Neural cell (in vitro differentiated cells): ENCODE measurements around the gene SYCN. TPM values are rescaled to one million over a fixed set of nuclear protein-coding genes. Genes with fewer than 3 reads are reported as not detected.

Source experiments
- H2AFZ ChIP-seq: fragments of 200-600, 300-800 bp; sonication (generic), shearing (Covaris generic); 2 replicates; pipeline ENCODE4 v1.6.0; 2014; ENCODE audit warnings: low read depth, mild to moderate bottlenecking, antibody characterized with exemption, low read length, moderate library complexity
- H3F3A ChIP-seq: fragments of 200-600 bp; shearing (Covaris generic); 2 replicates; pipeline ENCODE4 v1.6.1; 2016; ENCODE audit warnings: mild to moderate bottlenecking, moderate library complexity, mixed read lengths, antibody characterized with exemption, low read length; ENCODE audit not compliant: insufficient read depth, poor library complexity, severe bottlenecking
- H3K27ac ChIP-seq: fragments of 200-600, 300-800 bp; sonication (generic), shearing (Covaris generic); 2 replicates; pipeline ENCODE4 v1.5.1; 2014; ENCODE audit warnings: mild to moderate bottlenecking, low read length, moderate library complexity
- H3K27me3 ChIP-seq: fragments of 300-800, 200-600 bp; sonication (generic), shearing (Covaris generic); 2 replicates; pipeline ENCODE4 v1.6.0; 2014; ENCODE audit warnings: mild to moderate bottlenecking, low read depth, low read length, moderate library complexity; ENCODE audit not compliant: insufficient read depth
- H3K36me3 ChIP-seq: fragments of 300-800, 200-600 bp; sonication (generic), shearing (Covaris generic); 2 replicates; pipeline ENCODE4 v1.5.1; 2014; ENCODE audit warnings: mild to moderate bottlenecking, antibody characterized with exemption, low read length, moderate library complexity; ENCODE audit not compliant: insufficient read depth
- H3K4me2 ChIP-seq: fragments of 300-800, 200-600 bp; sonication (generic), shearing (Covaris generic); 2 replicates; pipeline ENCODE4 v1.6.0; 2014; ENCODE audit warnings: mild to moderate bottlenecking, low read length
- H3K4me3 ChIP-seq: fragments of 300-800, 200-600 bp; sonication (generic), shearing (Covaris generic); 2 replicates; pipeline ENCODE4 v1.5.1; 2014; ENCODE audit warnings: mild to moderate bottlenecking, low read length, moderate library complexity
- H3K79me2 ChIP-seq: fragments of 200-600 bp; shearing (Covaris generic); replicated peaks from 2 replicates; pipeline ENCODE4 v1.6.0; 2014; ENCODE audit warnings: mild to moderate bottlenecking, low read length, moderate library complexity; ENCODE audit not compliant: insufficient read depth
- H3K9ac ChIP-seq: fragments of 300-800, 200-600 bp; sonication (generic), shearing (Covaris generic); 2 replicates; pipeline ENCODE4 v1.6.1; 2016; ENCODE audit warnings: mild to moderate bottlenecking, low read length, mixed read lengths
- H3K9me2 ChIP-seq: fragments of 200-600 bp; shearing (Covaris generic); 2 replicates; pipeline ENCODE4 v1.6.1; 2016; ENCODE audit warnings: mild to moderate bottlenecking, low read length, mixed read lengths; ENCODE audit not compliant: insufficient read depth
- H3K9me3 ChIP-seq: fragments of 200-600, 300-800 bp; sonication (generic), shearing (Covaris generic); 2 replicates; pipeline ENCODE4 v1.6.1; 2016; ENCODE audit warnings: mild to moderate bottlenecking, mixed run types, low read length, moderate library complexity, mixed read lengths
- H4K20me1 ChIP-seq: fragments of 200-600 bp; shearing (Covaris generic); 2 replicates; pipeline ENCODE4 v1.6.1; 2016; ENCODE audit warnings: mild to moderate bottlenecking, mixed run types; ENCODE audit not compliant: insufficient read depth
- EP300 ChIP-seq: fragments of 450-650 bp; conservative IDR thresholded peaks from 2 replicates; pipeline ENCODE4 v1.6.1; 2014; ENCODE audit warnings: antibody characterized with exemption, mild to moderate bottlenecking, moderate library complexity; ENCODE audit not compliant: poor library complexity, severe bottlenecking
- EZH2 ChIP-seq: fragments of 200-600, 300-800 bp; shearing (Covaris generic), sonication (generic); IDR thresholded peaks from 2 replicates; pipeline ENCODE4 v1.6.1; 2014; ENCODE audit warnings: antibody characterized with exemption, low read length, borderline replicate concordance, mild to moderate bottlenecking; ENCODE audit not compliant: insufficient read depth, poor library complexity, severe bottlenecking
- MXI1 ChIP-seq: fragments of 450-650 bp; conservative IDR thresholded peaks from 2 replicates; pipeline ENCODE4 v1.6.1; 2014; ENCODE audit warnings: antibody characterized with exemption, mild to moderate bottlenecking; ENCODE audit not compliant: poor library complexity, severe bottlenecking
- POLR2AphosphoS5 ChIP-seq: IDR thresholded peaks from 2 replicates; pipeline ENCODE4 v1.6.1; 2012
- RAD21 ChIP-seq: fragments of 450-650 bp; conservative IDR thresholded peaks from 2 replicates; pipeline ENCODE4 v1.6.1; 2014; ENCODE audit warnings: antibody characterized with exemption, mild to moderate bottlenecking, moderate library complexity
- SMC3 ChIP-seq: fragments of 450-650 bp; conservative IDR thresholded peaks from 2 replicates; pipeline ENCODE4 v1.6.1; 2014; ENCODE audit warnings: antibody characterized with exemption, mild to moderate bottlenecking, moderate library complexity; ENCODE audit not compliant: poor library complexity
- TAF1 ChIP-seq: IDR thresholded peaks from 2 replicates; pipeline ENCODE4 v1.6.1; 2012; ENCODE audit warnings: low read depth
- polyA plus RNA-seq: library from polyadenylated mRNA; depleted of rRNA; stranded (reverse); fragments of >200 nt; gene quantifications from 2 replicates; pipeline ENCODE4 v1.2.3, GENCODE V29; 2014
- TF ChIP-seq, protein P1 (sequence below): IDR thresholded peaks from 2 replicates; pipeline ENCODE4 v1.6.1; 2012; ENCODE audit warnings: borderline replicate concordance
- TF ChIP-seq, protein P2 (sequence below): fragments of 450-650 bp; IDR thresholded peaks from 2 replicates; pipeline ENCODE4 v1.5.1; 2014; ENCODE audit warnings: antibody characterized with exemption, mild to moderate bottlenecking, moderate library complexity; ENCODE audit not compliant: poor library complexity, severe bottlenecking

The SYCN gene
- polyA plus RNA-seq, 1 donor from 2014 or later = not detected

GRCh38 chr19:39197808-39198207 is 6.3 kb downstream of the SYCN start:
- Histone ChIP-seq H3K4me3 (no peak overlapping the region), H2AFZ (no peak overlapping the region), H3K27ac (no peak overlapping the region), H3K79me2 (no peaks in the 10 kb centered on the region), H4K20me1 (no peaks in the 10 kb centered on the region), H3F3A (no peaks in the 10 kb centered on the region), H3K4me2 (no peak overlapping the region), H3K27me3 (peaks cover 24% of the 10 kb centered on the region), H3K36me3 (no peaks in the 10 kb centered on the region), H3K9me2 (no peaks in the 10 kb centered on the region), H3K9ac (no peak overlapping the region), H3K9me3 (no peaks in the 10 kb centered on the region)
- TF ChIP-seq RAD21 (no peak), POLR2AphosphoS5 (no peak), EZH2 (no peak), TAF1 (no peak), EP300 (no peak), MXI1 (no peak), SMC3 (no peak)
- TF ChIP-seq, protein P1, sequence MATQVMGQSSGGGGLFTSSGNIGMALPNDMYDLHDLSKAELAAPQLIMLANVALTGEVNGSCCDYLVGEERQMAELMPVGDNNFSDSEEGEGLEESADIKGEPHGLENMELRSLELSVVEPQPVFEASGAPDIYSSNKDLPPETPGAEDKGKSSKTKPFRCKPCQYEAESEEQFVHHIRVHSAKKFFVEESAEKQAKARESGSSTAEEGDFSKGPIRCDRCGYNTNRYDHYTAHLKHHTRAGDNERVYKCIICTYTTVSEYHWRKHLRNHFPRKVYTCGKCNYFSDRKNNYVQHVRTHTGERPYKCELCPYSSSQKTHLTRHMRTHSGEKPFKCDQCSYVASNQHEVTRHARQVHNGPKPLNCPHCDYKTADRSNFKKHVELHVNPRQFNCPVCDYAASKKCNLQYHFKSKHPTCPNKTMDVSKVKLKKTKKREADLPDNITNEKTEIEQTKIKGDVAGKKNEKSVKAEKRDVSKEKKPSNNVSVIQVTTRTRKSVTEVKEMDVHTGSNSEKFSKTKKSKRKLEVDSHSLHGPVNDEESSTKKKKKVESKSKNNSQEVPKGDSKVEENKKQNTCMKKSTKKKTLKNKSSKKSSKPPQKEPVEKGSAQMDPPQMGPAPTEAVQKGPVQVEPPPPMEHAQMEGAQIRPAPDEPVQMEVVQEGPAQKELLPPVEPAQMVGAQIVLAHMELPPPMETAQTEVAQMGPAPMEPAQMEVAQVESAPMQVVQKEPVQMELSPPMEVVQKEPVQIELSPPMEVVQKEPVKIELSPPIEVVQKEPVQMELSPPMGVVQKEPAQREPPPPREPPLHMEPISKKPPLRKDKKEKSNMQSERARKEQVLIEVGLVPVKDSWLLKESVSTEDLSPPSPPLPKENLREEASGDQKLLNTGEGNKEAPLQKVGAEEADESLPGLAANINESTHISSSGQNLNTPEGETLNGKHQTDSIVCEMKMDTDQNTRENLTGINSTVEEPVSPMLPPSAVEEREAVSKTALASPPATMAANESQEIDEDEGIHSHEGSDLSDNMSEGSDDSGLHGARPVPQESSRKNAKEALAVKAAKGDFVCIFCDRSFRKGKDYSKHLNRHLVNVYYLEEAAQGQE = no peak
- TF ChIP-seq, protein P2, sequence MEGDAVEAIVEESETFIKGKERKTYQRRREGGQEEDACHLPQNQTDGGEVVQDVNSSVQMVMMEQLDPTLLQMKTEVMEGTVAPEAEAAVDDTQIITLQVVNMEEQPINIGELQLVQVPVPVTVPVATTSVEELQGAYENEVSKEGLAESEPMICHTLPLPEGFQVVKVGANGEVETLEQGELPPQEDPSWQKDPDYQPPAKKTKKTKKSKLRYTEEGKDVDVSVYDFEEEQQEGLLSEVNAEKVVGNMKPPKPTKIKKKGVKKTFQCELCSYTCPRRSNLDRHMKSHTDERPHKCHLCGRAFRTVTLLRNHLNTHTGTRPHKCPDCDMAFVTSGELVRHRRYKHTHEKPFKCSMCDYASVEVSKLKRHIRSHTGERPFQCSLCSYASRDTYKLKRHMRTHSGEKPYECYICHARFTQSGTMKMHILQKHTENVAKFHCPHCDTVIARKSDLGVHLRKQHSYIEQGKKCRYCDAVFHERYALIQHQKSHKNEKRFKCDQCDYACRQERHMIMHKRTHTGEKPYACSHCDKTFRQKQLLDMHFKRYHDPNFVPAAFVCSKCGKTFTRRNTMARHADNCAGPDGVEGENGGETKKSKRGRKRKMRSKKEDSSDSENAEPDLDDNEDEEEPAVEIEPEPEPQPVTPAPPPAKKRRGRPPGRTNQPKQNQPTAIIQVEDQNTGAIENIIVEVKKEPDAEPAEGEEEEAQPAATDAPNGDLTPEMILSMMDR = no peak

- Histone ChIP-seq H3K36me3 (no peaks in the 10 kb centered on the region), H3K4me2 (no peak within 1 kb of the TSS), H3K9me3 (no peaks in the 10 kb centered on the region), H3K9ac (no peak within 1 kb of the TSS), H3F3A (no peaks in the 10 kb centered on the region), H4K20me1 (no peaks in the 10 kb centered on the region), H2AFZ (no peak within 1 kb of the TSS), H3K27ac (no peak within 1 kb of the TSS), H3K27me3 (peaks cover 24% of the 10 kb centered on the region), H3K4me3 (peak within 1 kb of the TSS; percentile 25), H3K9me2 (no peaks in the 10 kb centered on the region), H3K79me2 (no peaks in the 10 kb centered on the region)
- TF ChIP-seq, protein P2 = no peak
- no peak for TF ChIP-seq MXI1
- no peak for TF ChIP-seq EP300
- no peak for TF ChIP-seq RAD21
- no peak for TF ChIP-seq EZH2
- TF ChIP-seq SMC3 = no peak
- no peak for TF ChIP-seq TAF1
- TF ChIP-seq, protein P1 = no peak
- no peak for TF ChIP-seq POLR2AphosphoS5
Measured at GRCh38 chr19:39196860-39197562, 7.1 kb downstream of the SYCN start, which contains the start of gene NCCRP1. Gene NCCRP1 (plus strand): TSS chr19:39196964. CDS start chr19:39196983, 19 bp downstream.
